ENCODE measurements around the gene ANKRD61. TPM values are rescaled to one million over a fixed set of nuclear protein-coding genes. Genes with fewer than 3 reads are reported as not detected.

Gene ANKRD61
- total RNA-seq, result 0.23 TPM in 1 of 2 replicates, not detected in the other

DNA sequence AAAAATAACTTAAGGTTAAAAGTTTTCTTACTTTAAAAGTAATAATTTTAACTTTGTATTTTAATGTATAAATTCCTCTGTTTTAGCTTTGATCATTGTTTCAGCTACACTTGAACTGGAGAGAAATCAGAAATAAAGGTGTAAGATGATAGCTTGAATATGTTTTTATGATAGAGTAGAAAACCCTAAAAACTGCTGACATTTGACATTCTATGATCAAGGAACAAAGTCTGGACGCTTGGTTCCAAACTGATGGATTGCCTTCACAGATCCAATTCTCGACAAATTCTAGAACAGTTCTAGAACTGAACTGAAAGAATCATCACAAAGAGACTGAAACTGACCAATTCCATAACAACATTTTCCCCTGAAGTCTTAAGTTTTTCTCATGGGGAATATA lies at the start of gene ANKRD61:
TSS of gene ANKRD61 (plus strand) at position 389 of the 400 bp plus-strand sequence. CDS start at position 389, 0 bp downstream.

DNA sequence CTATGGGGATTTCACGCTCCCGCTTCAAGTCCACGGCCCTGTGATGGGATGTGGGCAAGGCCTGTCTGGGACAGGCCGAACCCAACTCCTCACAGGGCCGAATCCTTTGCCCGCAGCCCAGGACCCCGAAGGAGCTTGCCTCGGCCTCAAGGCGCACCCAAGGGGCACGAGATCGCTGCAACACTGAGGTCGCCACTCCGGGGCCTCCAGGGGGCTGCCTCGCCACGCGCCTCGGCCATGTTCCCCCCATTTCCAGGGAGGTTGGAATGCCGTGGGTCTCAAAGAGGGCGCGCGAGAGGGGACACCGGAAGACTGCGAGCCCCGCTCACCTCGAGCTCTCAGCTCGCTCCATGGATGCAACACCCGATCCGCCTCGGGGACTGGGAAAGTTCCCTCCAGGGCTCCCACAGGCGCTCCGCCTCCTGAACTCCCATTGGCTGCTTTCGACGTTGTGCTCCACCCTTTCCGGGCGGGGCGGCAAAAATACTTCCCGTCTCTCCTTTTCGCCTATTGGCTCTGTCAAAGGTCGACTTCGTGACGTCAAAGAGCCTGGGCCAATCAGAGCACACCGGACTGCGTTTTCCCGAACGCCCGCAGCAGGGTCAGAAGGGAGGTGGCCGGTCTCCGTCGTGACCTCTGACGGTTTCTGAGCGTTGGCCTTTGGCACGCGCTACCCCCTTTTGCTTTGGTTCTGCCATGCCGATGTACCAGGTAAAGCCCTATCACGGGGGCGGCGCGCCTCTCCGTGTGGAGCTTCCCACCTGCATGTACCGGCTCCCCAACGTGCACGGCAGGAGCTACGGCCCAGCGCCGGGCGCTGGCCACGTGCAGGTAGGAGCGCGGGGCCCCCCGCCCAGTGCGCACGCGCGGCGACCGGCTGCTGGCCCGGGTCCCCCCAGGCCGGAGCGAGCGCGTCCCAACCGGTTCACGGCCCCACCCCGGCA lies 22.2 kb upstream of the ANKRD61 start, which contains the start of the genes AIMP2 and PMS2:
TSS of gene AIMP2 (plus strand) at position 605 of the 944 bp plus-strand sequence. CDS start at position 697, 92 bp downstream.
TSS of gene PMS2 (minus strand) at position 382 of the 944 bp plus-strand sequence. CDS start at position 352, 30 bp downstream.

Other genes starting within 250 kb of the ANKRD61 start
- gene RNF216, start 249.7 kb upstream of the ANKRD61 start, total RNA-seq, result 37.1 and 44.4 TPM in 2 replicates
- gene OCM, start 150.6 kb upstream of the ANKRD61 start, total RNA-seq, result not detected in 2 replicates
- 50.4 and 58.8 TPM in 2 replicates for gene CCZ1, start 132.6 kb upstream of the ANKRD61 start, total RNA-seq
- 0.89 TPM in 1 of 2 replicates, not detected in the other for gene RSPH10B, start 60.7 kb upstream of the ANKRD61 start, total RNA-seq
- gene PMS2, start 22.3 kb upstream of the ANKRD61 start, total RNA-seq, result 20.8 and 32.4 TPM in 2 replicates
- 37.1 and 41.6 TPM in 2 replicates for gene AIMP2, start 22.1 kb upstream of the ANKRD61 start, total RNA-seq
- gene EIF2AK1, start 27.8 kb downstream of the ANKRD61 start, total RNA-seq, result 110 and 163 TPM in 2 replicates
- 3.6 and 6.0 TPM in 2 replicates for gene USP42, start 73.6 kb downstream of the ANKRD61 start, total RNA-seq
- 11.9 and 23.0 TPM in 2 replicates for gene CYTH3, start 241.2 kb downstream of the ANKRD61 start, total RNA-seq